ENCODE results near the gene NTN3.

The NTN3 gene

GRCh38 chr16:2497116-2497630 is 26.1 kb downstream of the NTN3 start:
- TF ChIP-seq ZFX (IDR thresholded peaks at IDR 0.05) = peak; percentile 29; the same call in 1 of the 2 replicates
- TF ChIP-seq CTCF (conservative IDR thresholded peaks at IDR 0.05) = no peak
- H3K27ac ChIP-seq = peak overlapping the region; percentile 85

GRCh38 chr16:2497695-2498484 is 26.8 kb downstream of the NTN3 start:
- H3K27ac ChIP-seq = peak overlapping the region; percentile 85
- TF ChIP-seq ZFX (IDR thresholded peaks at IDR 0.05) (no peak), CTCF (conservative IDR thresholded peaks at IDR 0.05) (no peak)

GRCh38 chr16:2498531-2499253 is 27.6 kb downstream of the NTN3 start:
- TF ChIP-seq CTCF (conservative IDR thresholded peaks at IDR 0.05) = no peak
- peak; percentile 69; the same call in 1 of the 2 replicates for TF ChIP-seq ZFX (IDR thresholded peaks at IDR 0.05)
- H3K27ac ChIP-seq = peak overlapping the region; percentile 85

GRCh38 chr16:2499454-2499853 is 28.4 kb downstream of the NTN3 start:
- peak overlapping the region; percentile 85 for H3K27ac ChIP-seq
- TF ChIP-seq CTCF (conservative IDR thresholded peaks at IDR 0.05) (no peak), ZFX (IDR thresholded peaks at IDR 0.05) (no peak)

- H3K27ac ChIP-seq = peak overlapping the region; percentile 85
- TF ChIP-seq ZFX (IDR thresholded peaks at IDR 0.05) (no peak), CTCF (conservative IDR thresholded peaks at IDR 0.05) (no peak)
Measured at GRCh38 chr16:2499890-2500429, 28.9 kb downstream of the NTN3 start.

GRCh38 chr16:2500430-2500917 is 29.4 kb downstream of the NTN3 start:
- TF ChIP-seq ZFX (IDR thresholded peaks at IDR 0.05) (no peak), CTCF (conservative IDR thresholded peaks at IDR 0.05) (no peak)
- peak overlapping the region; percentile 85; the same call in 1 of the 2 replicates for H3K27ac ChIP-seq

Measured in C4-2B (cell line).